HUES6 (cell line): ENCODE results near the gene RPS6KL1.

ENCODE experiments used
- H3K27ac ChIP-seq: 2 replicates; pipeline ENCODE4 v1.7.0; 2013; ENCODE audit warnings: low read depth, mild to moderate bottlenecking, low read length, inconsistent platforms
- H3K27me3 ChIP-seq: 2 replicates; pipeline ENCODE4 v1.6.1; 2013; ENCODE audit warnings: low read length; ENCODE audit not compliant: control insufficient read depth, insufficient read depth
- H3K36me3 ChIP-seq: 2 replicates; pipeline ENCODE4 v1.6.1; 2013; ENCODE audit warnings: low read length; ENCODE audit not compliant: control insufficient read depth, insufficient read depth
- H3K4me1 ChIP-seq: 2 replicates; pipeline ENCODE4 v1.6.1; 2013; ENCODE audit warnings: low read length; ENCODE audit not compliant: control insufficient read depth, insufficient read depth
- H3K4me3 ChIP-seq: 2 replicates; pipeline ENCODE4 v1.5.1; 2013; ENCODE audit warnings: low read depth, low read length
- H3K9ac ChIP-seq: one replicate; pipeline ENCODE4 v1.6.1; 2013; ENCODE audit warnings: mild to moderate bottlenecking, low read length
- H3K9me3 ChIP-seq: 2 replicates; pipeline ENCODE4 v1.6.1; 2013; ENCODE audit warnings: low read depth, low read length; ENCODE audit not compliant: control insufficient read depth, insufficient read depth

Gene RPS6KL1

DNA sequence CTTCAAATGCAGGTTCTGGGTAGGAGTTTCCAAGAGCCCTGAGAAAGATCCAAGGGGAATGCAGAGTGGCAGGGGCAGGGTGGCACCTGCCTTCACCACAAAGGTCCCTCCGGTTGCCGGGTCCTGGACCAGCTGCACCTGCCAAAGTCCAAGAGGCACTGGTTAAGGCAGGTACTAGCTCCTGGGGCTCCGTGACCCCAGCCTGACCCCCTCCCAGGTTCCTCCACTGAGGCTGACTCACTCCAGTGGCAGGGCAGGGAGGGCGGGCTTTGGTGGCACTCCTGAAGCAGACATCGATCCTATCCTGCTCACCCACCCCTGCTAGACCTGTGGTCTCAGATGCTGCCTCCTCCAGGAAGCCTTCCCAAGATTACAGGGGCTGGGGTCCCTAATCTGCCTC is 11.4 kb downstream of the RPS6KL1 start:
- Histone ChIP-seq H3K36me3 (peaks cover 8% of the 10 kb centered on the region), H3K4me1 (no peaks in the 10 kb centered on the region), H3K4me3 (no peak overlapping the region), H3K9me3 (no peaks in the 10 kb centered on the region), H3K9ac (no peak overlapping the region), H3K27me3 (no peaks in the 10 kb centered on the region), H3K27ac (no peak overlapping the region)

DNA sequence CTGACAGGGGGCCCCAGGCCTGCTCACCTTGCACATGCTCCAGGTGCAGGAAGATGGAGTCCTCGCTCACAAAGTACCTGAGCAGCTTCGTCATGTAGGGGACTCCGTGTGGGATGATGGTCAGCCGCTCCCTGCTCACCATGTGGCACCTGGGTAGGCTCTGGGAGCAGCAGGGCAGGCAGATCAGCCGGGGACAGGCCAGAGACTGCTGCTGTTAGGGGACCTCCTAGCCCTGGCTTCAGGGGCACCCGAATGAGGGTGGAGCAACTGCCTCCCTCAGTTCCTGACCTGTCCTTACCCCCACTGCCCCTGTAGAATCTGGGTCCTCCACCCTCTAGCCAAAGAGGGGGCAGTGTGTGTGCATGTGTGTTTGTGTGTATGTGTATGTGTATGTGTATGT is 11.8 kb downstream of the RPS6KL1 start:
- no peak overlapping the region for H3K9ac ChIP-seq
- H3K27ac ChIP-seq = no peak overlapping the region
- no peak overlapping the region for H3K4me3 ChIP-seq
- H3K4me1 ChIP-seq = no peaks in the 10 kb centered on the region
- no peaks in the 10 kb centered on the region for H3K27me3 ChIP-seq
- no peaks in the 10 kb centered on the region for H3K9me3 ChIP-seq
- peaks cover 12% of the 10 kb centered on the region for H3K36me3 ChIP-seq

DNA sequence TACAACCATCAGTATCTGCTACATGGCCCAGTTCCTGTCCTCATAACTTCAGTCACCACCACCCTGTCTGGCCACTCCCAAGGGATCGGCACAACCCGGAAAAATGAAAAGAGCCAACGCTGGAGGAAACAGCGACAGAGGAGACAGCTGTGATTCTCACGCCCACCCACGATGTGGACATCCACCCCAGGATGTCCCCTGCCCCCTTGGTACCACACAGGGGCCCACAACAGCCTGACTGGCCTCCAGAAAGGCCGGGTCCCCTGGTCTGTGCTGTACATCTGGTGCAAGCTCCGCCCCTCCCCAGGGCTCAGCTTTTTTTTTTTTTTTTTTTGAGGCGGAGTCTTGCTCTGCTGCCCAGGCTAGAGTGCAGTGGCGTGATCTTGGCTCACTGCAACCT is 12.5 kb downstream of the RPS6KL1 start:
- Histone ChIP-seq H3K9me3 (no peaks in the 10 kb centered on the region), H3K4me3 (no peak overlapping the region), H3K27me3 (no peaks in the 10 kb centered on the region), H3K36me3 (peaks cover 16% of the 10 kb centered on the region), H3K4me1 (no peaks in the 10 kb centered on the region), H3K27ac (no peak overlapping the region), H3K9ac (no peak overlapping the region)

DNA sequence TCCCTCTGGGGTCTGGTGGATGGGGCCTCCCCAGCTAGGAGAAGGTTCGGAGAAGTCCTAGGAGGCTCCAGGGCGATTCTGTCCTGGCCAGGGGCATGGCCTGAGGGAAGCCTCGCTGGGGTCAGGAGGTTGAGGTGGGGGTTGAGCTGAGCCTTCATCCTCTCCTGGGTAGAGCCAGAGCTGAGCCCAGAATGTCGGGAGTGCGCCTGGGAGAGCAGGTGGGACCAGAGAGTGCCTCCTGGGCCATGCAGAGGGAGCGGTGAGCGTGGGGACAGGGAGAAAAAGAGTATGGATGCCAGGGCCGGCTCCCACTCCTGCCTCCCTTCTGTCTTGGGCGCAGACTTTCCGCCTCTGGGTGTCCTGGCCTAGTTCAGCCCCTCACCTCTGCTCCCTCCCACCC is 13.1 kb downstream of the RPS6KL1 start:
- no peaks in the 10 kb centered on the region for H3K27me3 ChIP-seq
- H3K36me3 ChIP-seq = peaks cover 22% of the 10 kb centered on the region
- H3K4me1 ChIP-seq = no peaks in the 10 kb centered on the region
- H3K27ac ChIP-seq = no peak overlapping the region
- H3K9ac ChIP-seq = no peak overlapping the region
- H3K9me3 ChIP-seq = no peaks in the 10 kb centered on the region
- H3K4me3 ChIP-seq = no peak overlapping the region

DNA sequence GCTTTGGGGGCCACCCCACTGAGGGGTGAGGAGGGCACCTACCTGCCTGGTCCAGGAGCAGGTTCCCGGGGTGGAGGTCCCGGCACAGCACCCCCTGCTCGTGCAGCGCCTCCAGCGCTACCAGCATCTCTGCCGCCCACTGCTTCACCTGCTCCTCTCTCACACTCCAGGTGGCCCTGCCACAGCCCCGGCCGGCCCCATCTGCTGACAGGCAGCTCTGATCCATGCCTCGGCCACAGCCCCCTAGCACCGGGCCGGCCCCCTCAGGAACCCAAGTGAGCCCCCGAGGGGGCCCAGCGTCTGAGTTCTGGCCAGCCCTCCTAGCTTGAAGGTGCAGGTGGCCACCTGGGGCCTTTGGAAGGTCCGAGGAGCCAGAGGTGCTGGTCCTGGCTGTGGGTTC is 13.6 kb downstream of the RPS6KL1 start:
- H3K36me3 ChIP-seq = peaks cover 26% of the 10 kb centered on the region
- no peak overlapping the region for H3K9ac ChIP-seq
- H3K27me3 ChIP-seq = no peaks in the 10 kb centered on the region
- H3K9me3 ChIP-seq = no peaks in the 10 kb centered on the region
- no peak overlapping the region for H3K4me3 ChIP-seq
- H3K4me1 ChIP-seq = no peaks in the 10 kb centered on the region
- H3K27ac ChIP-seq = no peak overlapping the region

DNA sequence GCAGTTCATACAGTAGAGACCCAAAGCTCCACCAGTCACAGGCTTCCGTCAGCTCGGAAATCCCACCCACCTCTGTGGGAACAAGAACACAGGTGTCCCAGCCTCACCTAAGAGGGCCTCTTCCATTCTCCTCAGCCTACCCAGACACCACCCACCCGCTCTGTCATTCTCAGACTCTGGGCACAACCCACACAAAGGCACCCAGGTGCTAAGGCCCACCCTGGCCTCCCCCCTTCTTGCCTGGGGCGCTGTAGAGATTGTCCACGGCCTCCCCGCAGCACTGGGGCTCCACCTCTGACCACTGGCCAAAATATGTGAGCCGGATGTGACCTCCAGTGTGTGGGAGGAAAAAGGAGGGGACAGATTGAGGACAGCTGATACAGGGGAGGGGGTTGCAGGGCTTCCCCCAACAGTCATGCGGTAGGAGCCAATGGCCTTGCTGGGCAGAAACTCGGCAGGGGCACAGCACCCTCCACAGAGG is 14.2 kb downstream of the RPS6KL1 start:
- Histone ChIP-seq H3K27ac (no peak overlapping the region), H3K9me3 (no peaks in the 10 kb centered on the region), H3K9ac (no peak overlapping the region), H3K27me3 (no peaks in the 10 kb centered on the region), H3K4me1 (no peaks in the 10 kb centered on the region), H3K36me3 (peaks cover 32% of the 10 kb centered on the region), H3K4me3 (no peak overlapping the region)

DNA sequence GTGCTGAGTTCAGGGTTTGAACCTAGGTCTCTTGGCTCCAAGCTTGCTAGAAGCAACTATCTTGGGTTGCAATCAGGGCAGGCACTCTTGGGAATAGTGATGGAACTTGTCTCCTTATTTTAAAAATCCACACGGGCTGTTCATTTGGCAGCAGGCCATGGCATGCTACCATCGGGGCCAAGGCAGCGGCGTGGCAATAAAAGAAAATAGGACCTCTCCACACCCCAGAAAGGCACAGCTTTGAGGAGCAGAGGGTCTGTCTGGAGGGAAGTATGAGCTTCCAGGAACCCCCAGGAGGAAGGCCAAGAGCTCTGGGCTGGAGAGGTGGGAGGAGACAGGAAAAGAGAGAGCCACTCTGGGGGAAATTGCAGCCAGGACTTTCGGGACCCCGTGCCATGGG is 15.3 kb downstream of the RPS6KL1 start:
- Histone ChIP-seq H3K27me3 (no peaks in the 10 kb centered on the region), H3K9me3 (no peaks in the 10 kb centered on the region), H3K9ac (no peak overlapping the region), H3K4me3 (no peak overlapping the region), H3K4me1 (no peaks in the 10 kb centered on the region), H3K27ac (no peak overlapping the region), H3K36me3 (peaks cover 42% of the 10 kb centered on the region)

DNA sequence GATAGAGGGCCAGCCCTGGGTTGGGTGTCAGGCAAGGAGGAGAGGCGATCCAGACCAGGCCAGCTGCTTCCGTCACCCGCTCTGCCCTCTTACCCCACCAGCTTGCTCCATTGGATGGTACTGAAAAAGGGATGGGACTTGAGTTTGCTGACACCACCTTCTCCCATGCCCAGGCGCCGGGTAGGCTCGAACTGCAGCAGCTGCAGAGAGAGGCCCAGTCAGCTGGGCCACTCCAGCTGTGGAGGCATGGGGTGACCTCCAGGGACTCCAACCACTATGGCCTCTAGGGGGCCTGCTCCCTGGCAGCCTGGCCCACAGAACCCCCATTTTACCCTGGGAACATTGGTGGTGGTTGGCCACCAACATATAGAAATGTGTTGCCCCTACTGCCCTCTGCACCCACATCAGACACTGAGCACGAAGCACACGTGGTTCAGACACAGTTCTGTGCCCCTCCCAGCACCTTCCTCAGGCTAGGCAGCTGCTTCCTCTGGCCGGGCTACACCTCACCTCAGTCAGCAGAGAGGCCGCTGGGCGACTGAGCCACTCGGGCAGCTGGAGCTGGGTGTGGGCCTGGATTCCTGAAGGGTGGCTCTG is 16.0 kb downstream of the RPS6KL1 start:
- Histone ChIP-seq H3K4me1 (no peaks in the 10 kb centered on the region), H3K4me3 (no peak overlapping the region), H3K27ac (no peak overlapping the region), H3K27me3 (no peaks in the 10 kb centered on the region), H3K9ac (no peak overlapping the region), H3K9me3 (no peaks in the 10 kb centered on the region), H3K36me3 (peaks cover 49% of the 10 kb centered on the region)

DNA sequence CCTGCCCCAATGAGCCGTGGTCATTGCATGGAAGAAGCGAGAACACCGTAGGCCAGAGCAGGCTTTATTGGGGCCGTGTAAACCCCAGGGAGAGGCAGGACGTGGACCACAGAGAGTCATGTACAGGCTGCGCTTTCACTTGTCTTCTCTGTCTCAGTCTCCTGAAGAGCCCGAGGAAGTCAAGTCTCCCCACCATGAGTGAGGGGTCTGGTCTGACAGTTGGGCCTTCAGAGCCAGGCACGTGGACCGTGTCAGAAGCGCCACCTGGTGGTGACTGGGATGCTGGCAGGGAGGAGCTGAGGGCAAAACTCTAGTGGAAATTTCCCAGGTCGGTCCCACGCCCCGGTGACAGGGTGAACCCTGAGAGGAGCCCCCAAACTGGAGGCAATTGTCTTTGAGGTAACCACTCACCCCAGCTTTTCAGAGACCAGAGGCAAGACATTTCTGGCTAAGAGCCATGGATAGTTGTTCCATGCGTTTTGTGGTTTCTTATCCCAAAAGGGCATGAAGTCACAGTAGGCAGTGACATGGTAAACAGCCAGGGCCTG is 17.4 kb downstream of the RPS6KL1 start:
- Histone ChIP-seq H3K4me3 (no peak overlapping the region), H3K9ac (no peak overlapping the region), H3K27ac (no peak overlapping the region)

DNA sequence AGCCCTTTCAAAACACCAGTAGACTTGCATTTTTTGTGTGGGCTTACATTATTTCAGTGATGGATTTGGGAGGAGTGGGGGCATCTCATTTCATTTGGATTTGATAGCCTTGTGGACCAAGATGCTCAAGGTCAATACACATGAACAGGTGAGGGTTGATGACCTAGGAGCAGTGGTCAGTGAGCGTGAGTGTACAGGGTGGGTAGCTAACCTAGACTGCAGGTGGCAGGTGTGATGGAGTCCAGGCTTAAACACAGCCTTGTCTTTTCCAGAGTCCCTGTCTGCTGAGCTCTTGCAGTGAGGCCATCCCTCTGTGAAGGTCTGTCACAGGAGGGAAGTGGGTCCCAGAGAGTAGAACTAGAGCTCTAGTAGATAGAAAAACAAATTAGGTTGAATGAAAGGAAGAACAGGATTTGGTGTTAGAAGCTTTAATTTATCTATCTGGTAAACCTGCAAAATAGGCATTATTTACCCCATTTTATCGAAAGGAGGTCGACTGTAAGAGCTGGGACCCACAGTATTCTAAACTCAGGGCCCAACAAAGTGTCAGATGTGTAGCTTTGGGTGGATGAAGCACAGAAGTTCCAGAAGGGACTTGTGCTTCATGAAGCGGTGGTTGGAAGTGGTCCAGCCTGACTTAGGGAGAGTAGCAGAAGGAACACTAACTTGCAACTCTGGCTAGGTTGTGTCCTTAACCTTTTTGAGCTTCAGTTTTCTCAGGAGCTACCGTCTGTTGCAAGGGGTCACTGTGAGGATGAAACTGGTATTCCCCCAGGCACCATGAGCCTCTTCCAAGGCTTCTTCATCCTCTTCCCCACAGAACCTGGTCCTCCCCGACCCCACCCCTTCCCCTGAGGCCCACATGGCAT is 18.2 kb downstream of the RPS6KL1 start:
- no peaks in the 10 kb centered on the region for H3K4me1 ChIP-seq
- H3K9ac ChIP-seq = no peak overlapping the region
- no peaks in the 10 kb centered on the region for H3K9me3 ChIP-seq
- no peak overlapping the region for H3K27ac ChIP-seq
- H3K27me3 ChIP-seq = no peaks in the 10 kb centered on the region
- no peak overlapping the region for H3K4me3 ChIP-seq
- H3K36me3 ChIP-seq = peaks cover 70% of the 10 kb centered on the region

More for the DNA sequence above, 17.4 kb downstream of the RPS6KL1 start:
- Histone ChIP-seq H3K36me3 (peaks cover 62% of the 10 kb centered on the region), H3K9me3 (no peaks in the 10 kb centered on the region), H3K27me3 (no peaks in the 10 kb centered on the region), H3K4me1 (no peaks in the 10 kb centered on the region)
